Duodenal mucosa (tissue), 2 donors: ENCODE results near the gene TRAM1L1.
A peak's percentile ranks its signal among the peaks of the same experiment; 100 is the strongest.

Source experiments
- H3K27ac ChIP-seq: one replicate; pipeline ENCODE4 v1.7.0; 2013; ENCODE audit warnings: low read depth, low read length
- H3K27me3 ChIP-seq, 2 donors: one replicate each; pipeline ENCODE4 v1.7.0; 2013; ENCODE audit warnings: low read length in 2 of 2, control low read depth in 1 of 2; ENCODE audit not compliant: insufficient read depth in 2 of 2, control insufficient read depth in 1 of 2
- H3K36me3 ChIP-seq, 2 donors: one replicate each; pipeline ENCODE4 v1.7.0; 2013; ENCODE audit warnings: low read length in 2 of 2, control low read depth in 1 of 2; ENCODE audit not compliant: insufficient read depth in 2 of 2, control insufficient read depth in 1 of 2
- H3K4me1 ChIP-seq, 2 donors: one replicate each; pipeline ENCODE4 v1.7.0; 2013; ENCODE audit warnings: low read length in 2 of 2, control low read depth in 1 of 2; ENCODE audit not compliant: insufficient read depth in 2 of 2, control insufficient read depth in 1 of 2
- H3K4me3 ChIP-seq, 2 donors: one replicate each; pipeline ENCODE4 v1.7.0; 2013; ENCODE audit warnings: low read length in 2 of 2, low read depth in 1 of 2
- H3K9ac ChIP-seq, 2 donors: one replicate each; pipeline ENCODE4 v1.7.0; 2013; ENCODE audit warnings: low read length in 2 of 2, low read depth in 1 of 2
- H3K9me3 ChIP-seq, 2 donors: one replicate each; pipeline ENCODE4 v1.7.0; 2013; ENCODE audit warnings: low read length in 2 of 2, control low read depth in 1 of 2; ENCODE audit not compliant: control insufficient read depth in 1 of 2

The TRAM1L1 gene

DNA sequence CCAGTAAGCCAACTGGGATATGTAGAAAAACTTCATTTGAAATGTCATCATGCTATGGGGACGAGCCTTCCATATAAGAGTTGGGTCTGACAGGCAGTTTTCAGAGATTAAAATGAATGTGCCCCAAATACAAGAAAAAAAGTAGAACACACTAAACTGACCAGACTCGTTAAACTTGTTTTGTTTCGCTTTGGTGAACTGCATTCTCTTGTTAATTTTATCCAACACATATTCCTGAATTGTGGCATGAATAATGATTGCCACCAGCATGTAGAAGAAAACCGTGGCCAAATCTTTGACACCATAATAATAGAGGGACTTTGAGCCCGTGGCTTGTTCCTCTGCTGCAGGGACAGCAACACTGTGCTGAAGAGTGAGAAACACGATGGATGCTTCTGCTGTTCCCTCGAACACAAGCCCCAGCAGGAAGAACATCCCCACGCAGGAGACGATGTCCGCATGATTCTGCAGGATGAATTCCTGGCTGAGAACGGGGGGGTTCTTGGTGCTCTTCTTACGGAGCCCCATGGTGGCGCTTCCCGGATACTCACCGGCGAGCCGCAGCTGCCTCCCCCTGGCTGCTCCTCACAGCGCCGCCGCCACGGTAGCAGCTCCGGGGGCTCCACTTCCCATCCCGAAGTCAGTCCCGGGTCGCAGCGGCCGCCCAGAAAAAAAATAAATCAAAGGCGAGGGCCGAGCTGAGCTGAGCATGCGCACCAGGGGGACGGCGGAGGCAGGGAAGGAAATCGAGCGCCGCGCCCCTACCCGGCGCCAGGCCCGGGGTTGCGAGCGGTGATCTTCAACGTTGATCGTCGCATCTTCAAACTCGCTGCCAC lies at the start of gene TRAM1L1:
TSS of gene TRAM1L1 (minus strand) at position 711 of the 836 bp plus-strand sequence. CDS start at position 528, 183 bp downstream.
- no peaks in the 10 kb centered on the region for H3K36me3 ChIP-seq
- H3K27me3 ChIP-seq: no peaks in the 10 kb centered on the region
- H3K27ac ChIP-seq: no peak within 1 kb of the TSS
- no peaks in the 10 kb centered on the region for H3K9me3 ChIP-seq
- peak within 1 kb of the TSS; percentile 65 to 67 for H3K4me3 ChIP-seq
- no peaks in the 10 kb centered on the region for H3K4me1 ChIP-seq
- peak within 1 kb of the TSS; percentile 44 to 54 for H3K9ac ChIP-seq

- no peak overlapping the region for H3K4me3 ChIP-seq
- no peak overlapping the region for H3K9ac ChIP-seq
- no peak overlapping the region for H3K27ac ChIP-seq
- no peaks in the 10 kb centered on the region for H3K36me3 ChIP-seq
- no peaks in the 10 kb centered on the region for H3K9me3 ChIP-seq
- no peaks in the 10 kb centered on the region for H3K4me1 ChIP-seq
- H3K27me3 ChIP-seq: no peaks in the 10 kb centered on the region
These were observed 49.0 kb upstream of the TRAM1L1 start for GRCh38 chr4:117134386-117134785.

DNA sequence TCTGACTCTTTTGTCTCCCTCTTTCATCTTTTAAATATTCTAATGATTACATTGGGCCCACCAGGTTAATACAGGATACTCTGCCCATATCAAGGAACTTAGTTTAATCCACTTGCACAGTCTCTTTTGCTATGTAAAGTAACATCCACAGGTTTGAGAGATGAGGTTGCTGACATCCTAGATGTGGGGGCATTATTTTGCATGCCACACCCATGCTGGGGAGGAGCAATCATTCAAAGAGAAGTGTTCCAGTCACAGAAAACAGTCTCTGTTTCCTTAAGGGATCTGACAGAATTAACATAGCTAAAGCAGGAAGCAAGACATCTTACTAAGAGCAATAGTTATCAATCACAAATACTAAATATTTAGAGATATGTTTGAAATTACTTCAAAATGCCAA lies 11.5 kb upstream of the TRAM1L1 start:
- no peak overlapping the region for H3K4me3 ChIP-seq

GRCh38 chr4:117096462-117096861 lies 11.1 kb upstream of the TRAM1L1 start:
- Histone ChIP-seq H3K9ac (no peak overlapping the region), H3K4me1 (no peaks in the 10 kb centered on the region), H3K27me3 (no peaks in the 10 kb centered on the region), H3K27ac (no peak overlapping the region), H3K36me3 (no peaks in the 10 kb centered on the region), H3K9me3 (no peaks in the 10 kb centered on the region), H3K4me3 (no peak overlapping the region)

More for the DNA sequence above, 11.5 kb upstream of the TRAM1L1 start:
- no peak overlapping the region for H3K27ac ChIP-seq
- no peaks in the 10 kb centered on the region for H3K36me3 ChIP-seq
- no peaks in the 10 kb centered on the region for H3K27me3 ChIP-seq
- H3K4me1 ChIP-seq: no peaks in the 10 kb centered on the region
- H3K9me3 ChIP-seq: no peaks in the 10 kb centered on the region
- no peak overlapping the region for H3K9ac ChIP-seq

- Histone ChIP-seq H3K36me3 (no peaks in the 10 kb centered on the region), H3K4me3 (no peak overlapping the region), H3K27ac (no peak overlapping the region), H3K9me3 (no peaks in the 10 kb centered on the region), H3K9ac (no peak overlapping the region), H3K4me1 (no peaks in the 10 kb centered on the region), H3K27me3 (no peaks in the 10 kb centered on the region)
These were observed 8.2 kb upstream of the TRAM1L1 start for GRCh38 chr4:117093571-117093970.

DNA sequence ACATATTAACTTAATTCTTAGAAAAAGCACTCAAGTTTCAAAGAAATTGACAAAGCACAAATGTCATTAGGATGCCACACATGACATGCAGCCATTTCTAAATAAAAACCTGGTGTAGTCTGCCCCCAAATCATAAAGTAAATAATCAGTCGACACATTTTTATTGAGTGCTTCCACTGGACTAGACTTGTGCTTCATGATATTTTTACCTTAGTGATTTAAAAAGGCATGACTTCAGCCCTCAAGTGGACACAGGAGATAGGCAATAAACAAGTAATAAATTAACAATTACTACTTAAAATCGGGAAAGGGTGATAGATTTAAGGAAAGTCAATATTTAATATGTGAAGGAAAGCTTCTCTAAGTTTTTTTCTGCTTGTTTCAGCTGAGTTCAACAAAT lies 7.6 kb downstream of the TRAM1L1 start:
- Histone ChIP-seq H3K9me3 (no peaks in the 10 kb centered on the region), H3K27me3 (no peaks in the 10 kb centered on the region), H3K27ac (no peak overlapping the region), H3K36me3 (no peaks in the 10 kb centered on the region), H3K4me1 (no peaks in the 10 kb centered on the region), H3K4me3 (no peak overlapping the region), H3K9ac (no peak overlapping the region)

GRCh38 chr4:117068120-117068519 lies 17.3 kb downstream of the TRAM1L1 start:
- Histone ChIP-seq H3K4me1 (no peaks in the 10 kb centered on the region), H3K9ac (no peak overlapping the region), H3K27ac (no peak overlapping the region), H3K27me3 (no peaks in the 10 kb centered on the region), H3K4me3 (no peak overlapping the region), H3K36me3 (no peaks in the 10 kb centered on the region), H3K9me3 (no peaks in the 10 kb centered on the region)

GRCh38 chr4:117063961-117064696 lies 21.2 kb downstream of the TRAM1L1 start:
- H3K36me3 ChIP-seq: no peaks in the 10 kb centered on the region

GRCh38 chr4:117042962-117043361 lies 42.4 kb downstream of the TRAM1L1 start:
- H3K27ac ChIP-seq: no peak overlapping the region

More at GRCh38 chr4:117063961-117064696, 21.2 kb downstream of the TRAM1L1 start:
- Histone ChIP-seq H3K27ac (no peak overlapping the region), H3K9me3 (no peaks in the 10 kb centered on the region), H3K4me1 (no peaks in the 10 kb centered on the region), H3K27me3 (no peaks in the 10 kb centered on the region), H3K9ac (no peak overlapping the region), H3K4me3 (no peak overlapping the region)

More at GRCh38 chr4:117042962-117043361, 42.4 kb downstream of the TRAM1L1 start:
- H3K4me3 ChIP-seq: no peak overlapping the region
- no peaks in the 10 kb centered on the region for H3K36me3 ChIP-seq
- no peaks in the 10 kb centered on the region for H3K9me3 ChIP-seq
- H3K27me3 ChIP-seq: no peaks in the 10 kb centered on the region
- no peaks in the 10 kb centered on the region for H3K4me1 ChIP-seq
- H3K9ac ChIP-seq: no peak overlapping the region
